KOPT-K1 (cell line): ENCODE results near the gene ID3.

ENCODE experiments used
- H3K27ac ChIP-seq: fragments of 200-600 bp; sonication (generic); 2 replicates; pipeline ENCODE4 v1.5.1; 2016; ENCODE audit warnings: antibody characterized with exemption, mild to moderate bottlenecking, low read depth, low read length; ENCODE audit not compliant: poor library complexity, severe bottlenecking
- H3K36me3 ChIP-seq: fragments of 200-600 bp; sonication (generic); 2 replicates; pipeline ENCODE4 v1.5.1; 2017; ENCODE audit warnings: antibody characterized with exemption, mild to moderate bottlenecking, low read length, moderate library complexity; ENCODE audit not compliant: insufficient read depth
- H3K9me3 ChIP-seq: fragments of 200-600 bp; sonication (generic); 2 replicates; pipeline ENCODE4 v1.5.1; 2017; ENCODE audit warnings: antibody characterized with exemption, low read length, mild to moderate bottlenecking; ENCODE audit not compliant: insufficient read depth, poor library complexity, severe bottlenecking

ID3 gene

DNA sequence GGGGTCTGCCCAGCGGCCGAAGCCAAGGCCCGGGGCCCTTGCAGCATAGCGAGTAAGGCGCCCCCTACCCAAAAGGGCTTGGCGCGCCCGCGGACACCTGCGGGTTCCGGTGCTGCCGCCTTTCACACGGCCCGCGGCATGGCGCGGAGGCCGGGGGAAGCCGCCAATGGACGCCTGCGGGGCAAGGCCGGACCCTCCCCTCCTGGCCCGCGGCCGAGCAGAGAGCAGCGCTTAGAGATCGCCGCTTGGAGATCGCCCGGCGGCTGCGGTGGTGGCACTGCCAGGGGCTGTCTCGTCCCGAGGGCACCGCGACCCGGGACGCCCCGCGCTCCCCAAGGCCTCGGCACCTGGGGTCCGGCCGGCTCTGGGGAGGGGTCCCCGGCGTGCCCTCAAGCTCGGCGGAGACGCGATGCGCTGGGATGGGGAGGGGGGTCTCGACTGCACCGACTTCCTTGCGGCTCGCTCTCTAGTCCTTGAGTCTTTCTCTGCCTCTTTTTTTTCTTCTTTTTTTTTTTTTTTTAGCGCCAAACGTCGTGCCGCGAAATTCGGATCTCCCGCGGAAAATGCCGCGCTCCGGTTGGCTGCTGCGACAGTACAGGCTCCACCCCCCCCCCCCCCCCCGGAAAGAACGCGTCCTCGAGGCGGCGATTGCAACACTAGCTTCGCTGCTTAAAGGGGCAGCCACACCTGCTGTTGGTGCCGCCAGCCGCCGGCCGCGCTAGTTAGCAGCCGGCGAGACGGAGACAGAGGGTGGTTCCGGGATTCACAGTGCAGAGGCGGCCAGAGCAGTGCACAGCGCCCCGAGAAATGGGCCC lies 28.3 kb downstream of the ID3 start, which contains the start of gene E2F2:
E2F2 (minus strand) TSS at position 487 of the 815 bp plus-strand sequence; CDS start at position 47, 440 bp downstream.
- H3K36me3 ChIP-seq = peaks cover 21% of the 10 kb centered on the region
- peak within 1 kb of the TSS; percentile 99 for H3K27ac ChIP-seq
- no peaks in the 10 kb centered on the region for H3K9me3 ChIP-seq

- Histone ChIP-seq H3K36me3 (peaks cover 21% of the 10 kb centered on the region), H3K9me3 (no peaks in the 10 kb centered on the region), H3K27ac (peak overlapping the region; percentile 99)
Measured at GRCh38 chr1:23530087-23530746, 29.1 kb downstream of the ID3 start.

- peak overlapping the region; percentile 99 for H3K27ac ChIP-seq
- peaks cover 24% of the 10 kb centered on the region for H3K36me3 ChIP-seq
- H3K9me3 ChIP-seq = no peaks in the 10 kb centered on the region
Measured at GRCh38 chr1:23529146-23530086, 29.9 kb downstream of the ID3 start.

DNA sequence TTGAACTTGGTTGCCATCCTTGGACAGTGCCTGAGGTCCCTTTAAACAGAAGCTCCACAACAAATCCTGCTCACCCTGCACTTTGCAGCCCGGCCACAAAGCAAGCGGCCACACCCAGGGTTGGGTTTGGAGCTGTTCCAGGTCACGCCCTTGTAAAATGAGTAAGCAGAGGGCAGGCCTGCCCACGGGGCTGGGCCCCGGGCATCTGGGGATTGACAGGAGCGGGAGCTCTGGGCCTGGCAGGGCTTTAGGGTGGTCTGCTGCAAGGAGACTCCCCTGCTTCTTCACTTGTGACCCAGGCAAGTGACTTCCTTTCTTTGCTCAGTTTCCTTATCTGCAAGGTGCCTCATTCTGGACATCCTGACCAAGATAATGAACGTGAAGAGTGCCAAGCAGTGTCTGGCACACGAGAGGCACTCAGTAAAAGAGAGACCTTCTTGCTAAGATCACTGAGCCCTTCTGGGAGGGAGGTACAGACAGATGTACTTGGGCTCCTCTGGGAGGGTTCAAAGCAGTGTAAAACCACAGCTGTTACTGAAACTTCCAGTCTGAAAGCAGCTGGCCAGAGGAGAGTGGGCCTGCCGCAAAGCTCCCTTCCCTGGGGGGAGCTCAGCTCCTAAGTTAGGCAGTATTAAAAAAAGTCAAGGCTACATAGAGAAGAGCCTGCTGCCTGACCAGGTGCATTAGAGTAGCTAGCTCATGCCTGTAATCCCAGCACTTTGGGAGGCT lies 30.9 kb downstream of the ID3 start:
- Histone ChIP-seq H3K9me3 (no peaks in the 10 kb centered on the region), H3K27ac (peak overlapping the region; percentile 99), H3K36me3 (peaks cover 34% of the 10 kb centered on the region)

DNA sequence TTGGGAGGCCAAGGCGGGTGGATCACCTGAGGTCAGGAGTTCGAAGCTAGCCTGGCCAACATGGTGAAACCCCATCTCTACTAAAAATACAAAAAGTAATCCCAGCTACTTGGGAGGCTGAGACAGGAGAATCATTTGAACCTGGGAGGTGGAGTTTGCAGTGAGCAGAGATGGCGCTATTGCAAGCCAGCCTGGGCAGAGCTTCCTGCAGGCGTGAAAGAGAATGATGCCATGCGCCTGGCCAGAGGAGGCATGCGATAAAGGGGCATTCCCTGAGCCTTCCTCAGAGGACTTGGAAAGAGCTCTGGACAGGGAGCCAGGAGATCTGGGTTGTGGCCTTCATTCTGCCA lies 31.4 kb downstream of the ID3 start:
- Histone ChIP-seq H3K27ac (peak overlapping the region; percentile 99), H3K9me3 (no peaks in the 10 kb centered on the region), H3K36me3 (peaks cover 40% of the 10 kb centered on the region)

GRCh38 chr1:23527366-23527765 lies 31.9 kb downstream of the ID3 start:
- H3K36me3 ChIP-seq = peaks cover 45% of the 10 kb centered on the region
- H3K9me3 ChIP-seq = no peaks in the 10 kb centered on the region
- H3K27ac ChIP-seq = peak overlapping the region; percentile 18

DNA sequence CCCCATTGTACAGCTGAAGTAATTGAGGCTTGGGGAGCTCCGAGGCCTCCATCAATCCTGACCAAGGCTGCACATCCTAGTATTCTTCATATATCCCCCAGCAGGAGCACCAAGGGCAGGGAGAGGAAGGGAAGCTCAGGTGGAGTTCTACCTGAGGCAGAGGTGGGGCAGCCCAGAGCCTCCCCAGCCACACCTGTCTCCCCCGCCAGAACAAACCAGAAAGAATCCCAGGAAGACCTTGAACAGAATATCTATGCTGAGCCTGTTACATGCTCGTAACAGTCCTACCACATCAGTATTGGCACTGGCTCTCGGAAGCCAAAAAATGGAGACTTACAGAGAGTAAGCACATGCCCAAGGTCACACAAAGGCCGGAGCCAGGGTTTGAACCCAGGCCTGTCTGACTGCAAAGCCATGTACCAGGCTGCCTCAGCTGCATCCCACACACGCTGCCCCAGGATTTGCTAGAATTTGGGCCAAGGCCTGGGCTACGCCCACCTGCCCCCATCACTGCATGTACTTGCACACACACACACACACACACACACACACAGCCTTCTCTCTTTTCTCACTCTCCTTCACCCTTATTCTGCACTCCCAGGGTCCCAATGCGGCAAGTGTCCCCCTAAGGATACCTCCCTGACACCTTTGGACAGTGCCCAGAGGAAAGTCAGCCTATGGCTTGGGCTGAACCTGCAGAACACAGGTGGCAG lies 32.8 kb downstream of the ID3 start:
- H3K36me3 ChIP-seq = peaks cover 53% of the 10 kb centered on the region
- H3K9me3 ChIP-seq = no peaks in the 10 kb centered on the region
- H3K27ac ChIP-seq = peak overlapping the region; percentile 75

DNA sequence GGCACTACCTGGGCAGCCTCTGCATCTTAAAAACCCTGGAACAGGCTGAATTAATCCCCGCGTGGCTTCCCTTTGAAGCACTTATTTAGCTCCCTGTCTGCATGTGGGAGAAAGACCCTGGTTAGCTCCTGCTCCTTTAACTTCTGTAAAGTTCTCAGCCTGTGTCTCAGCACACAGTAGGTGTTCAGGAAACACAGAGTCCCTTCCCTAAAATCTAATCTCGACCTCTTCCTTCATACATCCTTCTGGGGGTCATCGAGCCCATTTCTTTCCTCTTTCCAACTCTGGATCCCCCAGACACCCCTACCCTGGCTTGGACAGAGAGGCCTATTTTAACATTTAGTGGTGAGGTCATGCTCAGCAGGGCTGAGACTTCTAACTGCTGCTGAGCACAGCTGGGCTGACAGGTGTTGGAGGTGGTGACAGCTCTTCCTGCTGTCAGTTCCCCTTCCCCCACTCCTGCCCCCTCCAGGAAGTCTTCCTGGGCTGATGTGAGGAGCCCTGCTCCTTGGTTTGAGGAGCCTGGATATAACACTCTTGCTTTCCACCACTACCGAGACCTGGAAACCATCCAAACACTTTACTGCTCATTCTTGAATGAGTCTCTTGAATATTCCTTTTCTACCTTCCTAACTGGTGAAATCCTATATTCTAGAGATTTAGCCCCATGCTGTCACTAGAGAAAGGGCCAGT lies 33.6 kb downstream of the ID3 start:
- peaks cover 61% of the 10 kb centered on the region for H3K36me3 ChIP-seq

GRCh38 chr1:23524716-23525401 lies 34.4 kb downstream of the ID3 start:
- Histone ChIP-seq H3K36me3 (peaks cover 70% of the 10 kb centered on the region), H3K27ac (peak overlapping the region; percentile 75), H3K9me3 (no peaks in the 10 kb centered on the region)

More for the DNA sequence above, 33.6 kb downstream of the ID3 start:
- Histone ChIP-seq H3K9me3 (no peaks in the 10 kb centered on the region), H3K27ac (peak overlapping the region; percentile 75)

- Histone ChIP-seq H3K36me3 (peaks cover 77% of the 10 kb centered on the region), H3K27ac (peak overlapping the region; percentile 75)
Measured at GRCh38 chr1:23524163-23524562, 35.1 kb downstream of the ID3 start.

DNA sequence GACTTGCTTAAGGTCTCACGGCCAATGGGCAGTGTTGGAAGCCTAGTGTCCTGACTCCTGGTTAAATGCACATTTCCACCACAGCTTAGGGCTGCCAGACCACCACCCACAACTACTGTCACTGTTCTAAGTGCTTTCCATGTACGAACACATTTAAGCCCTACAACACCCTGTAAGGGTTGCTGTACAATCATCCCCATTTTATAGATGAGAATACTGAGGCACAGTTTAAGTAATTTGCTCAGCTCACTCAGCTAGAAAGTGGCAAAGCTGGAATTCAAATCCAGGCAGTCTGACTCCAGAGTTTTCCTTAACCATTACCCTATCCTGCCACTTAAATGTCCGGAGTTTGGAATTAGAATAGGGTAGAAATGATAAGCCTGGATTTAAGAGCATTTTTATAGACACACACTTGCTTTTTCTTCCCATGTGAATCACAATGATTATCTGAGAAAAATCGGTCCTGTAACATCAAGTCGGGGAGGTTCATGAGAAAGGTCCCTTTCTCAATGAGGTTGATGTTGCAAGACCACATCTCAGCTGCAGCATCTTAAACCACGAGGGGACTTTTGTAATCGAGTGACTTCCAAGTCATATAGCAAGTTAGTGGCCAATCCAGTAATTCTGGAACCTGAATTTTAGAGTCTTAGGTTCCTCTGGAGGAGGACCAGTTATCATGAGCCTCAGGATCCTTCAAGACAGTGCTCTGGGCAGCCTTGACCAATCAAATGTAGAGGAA lies 36.9 kb downstream of the ID3 start:
- peaks cover 88% of the 10 kb centered on the region for H3K36me3 ChIP-seq
- no peaks in the 10 kb centered on the region for H3K9me3 ChIP-seq
- H3K27ac ChIP-seq = no peak overlapping the region

More at GRCh38 chr1:23524163-23524562, 35.1 kb downstream of the ID3 start:
- no peaks in the 10 kb centered on the region for H3K9me3 ChIP-seq

- no peaks in the 10 kb centered on the region for H3K9me3 ChIP-seq
- peaks cover 88% of the 10 kb centered on the region for H3K36me3 ChIP-seq
- no peak overlapping the region for H3K27ac ChIP-seq
Measured at GRCh38 chr1:23521588-23521987, 37.7 kb downstream of the ID3 start.
